ENCODE results near the gene PCCA.

- no peak for TF ChIP-seq EZH2 (IDR thresholded peaks at IDR 0.05; ENCODE audit: low read depth)
- TF ChIP-seq CTCF (conservative IDR thresholded peaks at IDR 0.05) = no peak
Observed at GRCh38 chr13:100443998-100444328, 355.1 kb downstream of the PCCA start.

Measured in PC-9 (cell line).